Skeletal muscle tissue (tissue), 4 donors: ENCODE measurements around the gene CPM. TPM values are rescaled to one million over a fixed set of nuclear protein-coding genes. Genes with fewer than 3 reads are reported as not detected.

Experiments
- H3K27ac ChIP-seq: one replicate; pipeline ENCODE4 v1.7.0; 2013; ENCODE audit warnings: mild to moderate bottlenecking, low read depth, low read length, inconsistent platforms
- H3K27me3 ChIP-seq, 3 donors: one replicate each; pipeline ENCODE4 v1.7.0; 2013; ENCODE audit warnings: low read length in 3 of 3; ENCODE audit not compliant: control insufficient read depth in 3 of 3, insufficient read depth in 3 of 3
- H3K36me3 ChIP-seq, 3 donors: one replicate each; pipeline ENCODE4 v1.7.0; 2013; ENCODE audit warnings: low read length in 3 of 3; ENCODE audit not compliant: control insufficient read depth in 3 of 3, insufficient read depth in 3 of 3
- H3K4me1 ChIP-seq, 3 donors: one replicate each; pipeline ENCODE4 v1.7.0; 2013; ENCODE audit warnings: low read length in 3 of 3, mild to moderate bottlenecking in 3 of 3; ENCODE audit not compliant: control insufficient read depth in 3 of 3, insufficient read depth in 3 of 3
- H3K4me3 ChIP-seq, 3 donors: one replicate each; pipeline ENCODE4 v1.7.0; 2013; ENCODE audit warnings: low read length in 3 of 3
- H3K9ac ChIP-seq, 3 donors: one replicate each; pipeline ENCODE4 v1.7.0; 2013; ENCODE audit warnings: low read length in 3 of 3, mild to moderate bottlenecking in 3 of 3, moderate library complexity in 2 of 3, low read depth in 1 of 3
- H3K9me3 ChIP-seq, 3 donors: one replicate each; pipeline ENCODE4 v1.7.0; 2013; ENCODE audit warnings: low read length in 3 of 3; ENCODE audit not compliant: control insufficient read depth in 3 of 3
- total RNA-seq: library from RNA; depleted of rRNA; stranded (reverse); fragments of >200 nt; gene quantifications from one replicate; pipeline ENCODE4 v1.2.3, GENCODE V29; 2014
- donor health status: Osteomylitis.

Gene CPM
- total RNA-seq, 1 donor from 2014 or later, result 2.1 TPM

DNA sequence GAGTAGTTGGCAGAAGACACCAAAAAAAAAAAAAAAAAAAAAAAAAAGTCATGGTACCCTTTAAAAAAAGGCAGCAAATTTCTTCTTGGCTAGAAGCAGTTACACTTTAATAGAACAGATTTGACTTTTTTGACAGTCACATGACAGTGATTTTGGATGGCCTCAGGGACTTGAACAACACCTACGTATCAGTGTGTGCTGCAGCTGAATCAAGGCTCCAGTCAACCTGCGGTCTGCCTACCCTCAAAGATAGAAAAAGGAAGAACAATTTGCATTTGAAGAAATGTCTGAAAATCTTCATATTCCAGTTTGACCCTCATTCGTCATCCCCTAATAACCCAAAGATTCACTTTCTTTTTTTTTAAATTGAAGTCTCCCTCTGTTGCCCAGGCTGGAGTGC is 71.1 kb downstream of the CPM start:
- no peak overlapping the region for H3K27ac ChIP-seq
- H3K27me3 ChIP-seq, result no peaks in the 10 kb centered on the region
- no peak overlapping the region for H3K4me3 ChIP-seq
- no peaks in the 10 kb centered on the region for H3K9me3 ChIP-seq
- H3K9ac ChIP-seq, result no peak overlapping the region
- H3K4me1 ChIP-seq, result no peaks in the 10 kb centered on the region
- H3K36me3 ChIP-seq, result no peaks in the 10 kb centered on the region

DNA sequence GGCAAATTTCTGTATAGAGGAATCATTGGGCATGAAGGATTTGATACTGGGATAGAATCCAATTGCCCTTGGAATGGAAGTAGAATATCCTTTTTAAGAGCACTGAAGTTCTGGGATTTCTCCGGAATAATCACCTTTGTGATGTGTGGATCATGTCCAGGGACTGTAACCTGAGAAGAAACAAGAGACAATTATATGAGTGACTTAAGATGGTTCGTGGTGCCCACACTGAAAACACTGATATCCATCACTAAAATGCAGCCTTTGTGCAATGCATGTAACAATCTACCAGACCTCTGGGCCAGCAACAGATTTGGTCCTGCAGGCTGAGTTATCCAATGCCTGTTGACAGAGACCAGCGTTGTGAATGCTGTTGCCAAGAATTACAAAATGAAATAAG is 76.5 kb downstream of the CPM start:
- no peaks in the 10 kb centered on the region for H3K27me3 ChIP-seq
- H3K36me3 ChIP-seq, result peaks cover 0 to 3% (median 0%) of the 10 kb centered on the region in 3 donors
- no peaks in the 10 kb centered on the region for H3K9me3 ChIP-seq
- no peak overlapping the region for H3K4me3 ChIP-seq
- H3K27ac ChIP-seq, result no peak overlapping the region
- H3K4me1 ChIP-seq, result no peaks in the 10 kb centered on the region
- no peak overlapping the region for H3K9ac ChIP-seq

DNA sequence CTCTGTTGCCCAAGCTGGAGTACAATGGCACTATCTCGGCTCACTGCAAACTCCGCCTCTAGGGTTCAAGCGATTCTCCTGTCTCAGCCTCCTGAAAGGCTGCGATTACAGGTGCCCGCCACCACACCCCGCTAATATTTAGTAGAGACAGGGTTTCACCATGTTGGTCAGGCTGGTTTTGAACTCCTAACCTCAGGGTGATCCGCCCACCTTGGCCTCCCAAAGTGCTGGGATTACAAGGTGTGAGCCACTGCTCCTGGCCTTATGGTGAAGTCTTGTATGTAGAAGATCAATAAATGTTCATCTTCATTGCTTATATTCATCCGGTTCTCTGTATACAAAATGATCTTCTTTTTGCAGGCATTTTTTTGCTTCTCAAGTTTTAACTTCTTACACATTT is 77.2 kb downstream of the CPM start:
- H3K4me1 ChIP-seq, result no peaks in the 10 kb centered on the region
- H3K4me3 ChIP-seq, result no peak overlapping the region
- H3K36me3 ChIP-seq, result peaks cover 0 to 3% (median 0%) of the 10 kb centered on the region in 3 donors
- no peak overlapping the region for H3K9ac ChIP-seq
- no peaks in the 10 kb centered on the region for H3K9me3 ChIP-seq
- no peaks in the 10 kb centered on the region for H3K27me3 ChIP-seq
- no peak overlapping the region for H3K27ac ChIP-seq

DNA sequence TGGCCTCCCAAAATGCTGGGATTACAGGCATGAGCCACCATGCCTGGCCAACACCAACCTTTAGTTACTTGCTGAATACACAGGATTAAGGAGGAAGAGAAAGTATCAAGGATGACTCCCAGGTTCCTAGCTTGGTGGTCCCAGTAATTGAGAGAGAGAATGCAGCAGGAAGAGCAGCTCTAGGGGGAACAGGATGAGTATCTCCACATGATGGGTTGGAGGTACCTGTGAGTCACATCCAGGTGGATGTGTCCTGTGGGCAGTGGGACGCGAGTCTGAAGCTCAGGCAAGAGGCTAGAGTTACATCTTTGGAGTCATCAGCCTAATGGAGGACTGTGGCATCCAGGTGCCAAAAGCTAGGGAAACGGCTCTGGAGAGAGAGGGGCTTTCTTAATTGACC is 77.9 kb downstream of the CPM start:
- Histone ChIP-seq H3K27me3 (no peaks in the 10 kb centered on the region), H3K27ac (no peak overlapping the region), H3K36me3 (peaks cover 0 to 3% (median 0%) of the 10 kb centered on the region in 3 donors), H3K4me1 (no peaks in the 10 kb centered on the region), H3K9ac (no peak overlapping the region), H3K4me3 (no peak overlapping the region), H3K9me3 (no peaks in the 10 kb centered on the region)

DNA sequence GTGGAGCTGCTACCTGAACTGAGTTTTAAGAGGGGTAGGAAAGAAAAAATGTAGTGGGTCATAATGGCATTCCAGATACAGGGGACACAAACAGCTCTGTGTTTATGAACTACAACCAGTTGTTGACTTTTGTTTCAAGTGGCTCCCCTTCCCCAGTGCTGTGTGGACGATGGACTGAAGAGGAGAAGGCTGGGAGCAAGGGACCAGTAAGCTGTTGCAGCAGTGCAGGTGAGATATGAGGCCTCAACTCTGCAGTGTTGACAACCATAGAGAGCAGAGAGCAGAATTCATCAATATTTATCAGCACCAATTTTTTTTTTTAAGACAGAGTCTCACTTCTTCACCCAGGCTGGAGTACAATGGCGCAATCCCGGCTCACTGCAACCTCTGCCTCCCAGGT is 78.4 kb downstream of the CPM start:
- no peak overlapping the region for H3K9ac ChIP-seq
- no peak overlapping the region for H3K27ac ChIP-seq
- H3K27me3 ChIP-seq, result no peaks in the 10 kb centered on the region
- H3K4me3 ChIP-seq, result no peak overlapping the region
- H3K4me1 ChIP-seq, result no peaks in the 10 kb centered on the region
- no peaks in the 10 kb centered on the region for H3K9me3 ChIP-seq
- peaks cover 0 to 3% (median 0%) of the 10 kb centered on the region in 3 donors for H3K36me3 ChIP-seq

DNA sequence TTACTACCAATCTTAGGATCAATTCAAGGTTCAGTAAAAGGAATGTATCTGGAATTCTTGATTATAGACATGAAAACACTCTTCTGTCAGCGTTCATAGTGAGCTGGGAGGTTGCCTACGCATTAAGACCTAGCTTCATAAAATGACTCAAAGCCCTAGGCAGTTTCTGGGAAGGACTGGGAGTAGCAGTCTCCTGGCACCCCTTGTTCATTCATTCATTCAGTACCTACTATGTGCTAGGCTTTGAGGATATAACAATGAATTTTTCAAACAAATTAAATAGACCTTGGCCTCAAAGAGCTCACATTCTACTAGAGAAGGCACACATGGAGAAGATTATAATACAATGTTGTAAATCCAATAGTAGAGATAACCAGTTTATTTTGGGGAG is 78.9 kb downstream of the CPM start:
- no peaks in the 10 kb centered on the region for H3K27me3 ChIP-seq
- H3K4me3 ChIP-seq, result no peak overlapping the region
- no peak overlapping the region for H3K9ac ChIP-seq

DNA sequence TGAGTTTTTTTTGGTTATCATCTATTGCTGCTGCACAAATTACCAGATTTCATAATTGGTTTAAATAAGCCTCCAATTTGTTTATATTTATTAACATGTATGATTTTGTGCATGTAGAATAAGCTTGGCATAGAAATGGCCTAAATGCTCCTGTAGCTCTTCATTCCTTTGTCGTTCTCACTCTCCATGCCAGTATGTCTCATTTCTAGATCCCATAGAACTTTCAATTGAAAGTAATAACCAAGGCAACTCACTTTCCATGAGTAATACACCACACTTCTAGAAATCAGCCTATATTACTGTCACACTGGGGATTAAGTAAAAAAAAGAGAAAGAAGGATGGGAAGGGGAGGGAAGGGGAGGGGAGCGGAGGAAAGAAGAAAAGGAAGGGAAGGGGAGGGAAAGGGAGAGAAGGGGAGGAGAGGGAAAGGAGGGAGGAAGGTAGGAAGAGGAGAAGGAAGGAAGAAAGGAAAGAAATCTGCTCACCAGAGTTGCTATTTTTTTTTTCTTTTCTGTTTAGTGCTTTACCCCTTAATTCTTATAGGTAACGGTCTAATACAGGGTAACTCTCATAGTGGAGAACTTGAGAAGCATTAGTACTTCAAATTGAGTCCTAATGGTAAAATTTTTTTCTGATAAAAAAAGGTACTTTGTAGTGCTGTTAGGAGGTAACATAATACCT is 79.4 kb downstream of the CPM start:
- H3K9ac ChIP-seq, result no peak overlapping the region

More for the DNA sequence above, 78.9 kb downstream of the CPM start:
- no peaks in the 10 kb centered on the region for H3K4me1 ChIP-seq
- no peak overlapping the region for H3K27ac ChIP-seq
- H3K36me3 ChIP-seq, result peaks cover 0 to 3% (median 0%) of the 10 kb centered on the region in 3 donors
- no peaks in the 10 kb centered on the region for H3K9me3 ChIP-seq

DNA sequence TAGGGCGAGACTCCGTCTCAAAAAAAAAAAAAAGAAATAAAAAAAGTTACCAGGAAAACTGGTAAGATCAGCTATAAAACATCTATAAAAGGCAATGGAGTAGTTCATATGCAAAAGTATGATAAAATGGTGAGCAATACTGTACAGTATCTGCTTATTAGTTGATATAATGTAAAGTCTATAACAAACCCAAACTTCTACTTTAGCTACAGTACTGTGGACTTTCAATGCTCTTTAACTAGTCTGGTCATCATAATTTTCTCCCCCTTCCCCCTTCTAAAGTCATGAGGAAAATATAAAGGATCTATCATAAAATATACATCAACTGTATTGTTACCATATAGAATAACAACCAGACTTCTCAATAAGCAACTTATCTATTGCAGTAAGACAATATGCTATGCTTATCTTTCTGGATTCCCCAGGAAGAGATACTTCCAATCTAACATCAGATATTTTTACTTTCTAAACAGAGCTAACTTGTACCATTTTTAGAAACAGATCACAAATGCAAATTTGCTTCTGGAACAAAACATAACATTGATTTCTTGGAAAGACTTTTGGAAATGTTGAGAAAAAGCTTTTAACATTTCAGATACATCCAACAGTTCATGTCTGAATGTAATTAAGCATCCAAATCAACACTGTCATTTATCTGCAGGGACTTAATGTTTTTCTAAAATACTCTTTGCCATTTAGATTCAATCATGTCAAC is 81.2 kb downstream of the CPM start:
- Histone ChIP-seq H3K4me3 (no peak overlapping the region), H3K27me3 (no peaks in the 10 kb centered on the region), H3K27ac (no peak overlapping the region), H3K4me1 (no peaks in the 10 kb centered on the region), H3K9ac (no peak overlapping the region), H3K36me3 (peaks cover 0 to 3% (median 0%) of the 10 kb centered on the region in 3 donors), H3K9me3 (no peaks in the 10 kb centered on the region)

More for the DNA sequence above, 79.4 kb downstream of the CPM start:
- H3K27ac ChIP-seq, result no peak overlapping the region
- H3K9me3 ChIP-seq, result no peaks in the 10 kb centered on the region
- H3K27me3 ChIP-seq, result no peaks in the 10 kb centered on the region
- H3K4me3 ChIP-seq, result no peak overlapping the region
- H3K36me3 ChIP-seq, result peaks cover 0 to 3% (median 0%) of the 10 kb centered on the region in 3 donors
- no peaks in the 10 kb centered on the region for H3K4me1 ChIP-seq

DNA sequence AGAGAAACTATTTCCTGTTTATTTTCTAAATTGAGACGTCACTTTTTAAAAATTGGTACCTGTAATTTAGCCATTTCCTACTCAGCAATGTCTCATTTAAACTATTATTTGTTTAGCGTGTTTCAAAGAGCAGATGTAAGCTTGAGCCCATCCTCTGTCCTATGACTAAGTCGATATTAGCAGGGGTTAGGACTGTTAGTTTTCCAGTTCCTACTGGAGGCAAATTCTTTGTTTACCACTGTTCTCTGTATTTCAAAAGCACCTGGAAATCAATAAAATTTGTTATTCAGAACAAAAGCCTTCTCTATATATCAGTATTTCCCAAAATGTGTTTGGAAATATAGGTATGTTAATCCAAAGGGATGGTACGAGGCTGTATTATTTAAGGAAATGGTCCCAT is 82.6 kb downstream of the CPM start:
- Histone ChIP-seq H3K9ac (no peak overlapping the region), H3K36me3 (no peaks in the 10 kb centered on the region), H3K27ac (no peak overlapping the region), H3K9me3 (no peaks in the 10 kb centered on the region), H3K4me1 (no peaks in the 10 kb centered on the region), H3K27me3 (no peaks in the 10 kb centered on the region), H3K4me3 (no peak overlapping the region)

DNA sequence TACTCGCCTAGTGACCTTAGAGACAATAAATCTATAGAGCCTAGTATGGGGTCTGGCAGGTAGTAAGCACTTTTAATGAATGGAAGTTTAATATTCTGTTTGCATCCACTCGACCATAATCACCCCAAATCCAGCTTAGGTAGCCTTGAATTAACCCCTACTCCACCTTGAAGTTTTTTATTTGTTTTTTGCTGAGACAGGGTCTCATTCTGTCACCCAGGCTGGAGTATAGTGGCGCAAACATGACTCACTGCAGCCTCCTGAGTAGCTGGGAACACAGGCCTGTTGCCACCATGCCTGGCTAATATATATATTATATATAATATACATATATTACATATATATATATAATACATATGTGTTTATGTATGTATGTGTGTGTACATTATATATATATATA is 86.2 kb downstream of the CPM start:
- H3K4me3 ChIP-seq, result no peak overlapping the region
- H3K9ac ChIP-seq, result no peak overlapping the region
- H3K27ac ChIP-seq, result no peak overlapping the region
- H3K4me1 ChIP-seq, result no peaks in the 10 kb centered on the region
- no peaks in the 10 kb centered on the region for H3K27me3 ChIP-seq
- peaks cover 5 to 7% (median 5%) of the 10 kb centered on the region in 3 donors for H3K36me3 ChIP-seq
- H3K9me3 ChIP-seq, result no peaks in the 10 kb centered on the region
